ENCODE data around the gene TALDO1. TPM values are rescaled to one million over a fixed set of nuclear protein-coding genes. Genes with fewer than 3 reads are reported as not detected.
A peak's percentile ranks its signal among the peaks of the same experiment; 100 is the strongest.

TALDO1 gene
- total RNA-seq, 2 experiments from 2014 or later = 219 to 268 TPM

DNA sequence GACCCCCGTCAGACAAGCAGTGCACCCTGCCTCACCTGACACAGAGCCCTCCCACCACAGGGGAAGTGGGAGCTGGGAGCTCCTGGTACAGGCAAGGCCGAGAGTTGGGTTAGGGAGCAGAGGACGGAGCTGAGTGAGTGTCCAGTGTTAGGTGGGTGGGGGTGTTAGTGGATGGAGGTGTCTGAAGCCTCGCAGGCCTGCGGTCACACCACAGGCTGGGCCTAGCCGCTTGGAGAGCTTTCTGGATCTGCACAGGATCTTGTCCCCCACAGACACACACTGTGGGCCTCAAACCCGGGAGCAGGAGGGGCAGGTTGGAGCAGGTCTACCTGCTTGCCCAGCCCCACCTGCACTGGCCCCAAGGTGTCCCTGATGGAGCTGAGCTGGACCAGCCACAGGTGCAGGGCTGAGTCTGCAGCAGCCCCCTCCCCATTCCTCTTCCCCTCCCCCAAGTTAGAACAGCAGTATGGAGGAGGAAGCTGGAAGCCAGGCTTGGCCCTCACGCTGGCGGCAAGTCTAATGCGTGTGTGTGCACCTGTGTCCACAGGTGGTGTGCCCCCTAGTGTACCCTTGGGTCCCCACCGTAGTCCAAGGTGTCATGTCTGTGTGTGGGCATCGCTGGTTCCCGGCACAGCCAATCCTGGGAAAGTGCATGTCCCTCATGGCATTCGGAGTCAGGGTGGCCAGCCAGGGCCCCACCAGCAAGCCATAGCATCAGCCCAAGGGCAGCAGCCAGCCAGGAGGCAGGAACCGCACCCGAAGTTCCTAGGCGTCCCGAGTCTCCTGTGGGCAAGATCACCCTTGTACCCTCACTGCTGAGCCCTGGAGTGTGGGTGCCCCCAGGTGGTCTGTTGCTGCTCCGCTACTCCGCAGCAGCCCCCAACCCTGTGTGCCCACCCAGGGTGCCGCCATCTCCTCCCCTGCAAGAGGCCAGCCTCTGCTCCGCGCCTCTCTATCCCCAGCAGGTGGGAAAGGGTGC is 32.0 kb downstream of the TALDO1 start:
- no peak for DNase-seq
- peaks cover 31% of the 10 kb centered on the region for H3K4me1 Mint-ChIP-seq
- peaks cover 10% of the 10 kb centered on the region for H3K36me3 Mint-ChIP-seq (ENCODE audit: low read depth)
- peak overlapping the region; percentile 46 for H3K27ac Mint-ChIP-seq
- H3K4me3 Mint-ChIP-seq = peak overlapping the region; percentile 30
- no peaks in the 10 kb centered on the region for H3K9me3 Mint-ChIP-seq
- CTCF ChIA-PET = interaction anchor here (0.7 to 1.1 kb wide), 2 partner anchors 52 to 260 kb away, joined by 3 to 5 read pairs; no protein-coding TSS in a partner anchor
- POLR2A ChIA-PET = no interaction called here
- no peaks in the 10 kb centered on the region for H3K27me3 Mint-ChIP-seq

DNA sequence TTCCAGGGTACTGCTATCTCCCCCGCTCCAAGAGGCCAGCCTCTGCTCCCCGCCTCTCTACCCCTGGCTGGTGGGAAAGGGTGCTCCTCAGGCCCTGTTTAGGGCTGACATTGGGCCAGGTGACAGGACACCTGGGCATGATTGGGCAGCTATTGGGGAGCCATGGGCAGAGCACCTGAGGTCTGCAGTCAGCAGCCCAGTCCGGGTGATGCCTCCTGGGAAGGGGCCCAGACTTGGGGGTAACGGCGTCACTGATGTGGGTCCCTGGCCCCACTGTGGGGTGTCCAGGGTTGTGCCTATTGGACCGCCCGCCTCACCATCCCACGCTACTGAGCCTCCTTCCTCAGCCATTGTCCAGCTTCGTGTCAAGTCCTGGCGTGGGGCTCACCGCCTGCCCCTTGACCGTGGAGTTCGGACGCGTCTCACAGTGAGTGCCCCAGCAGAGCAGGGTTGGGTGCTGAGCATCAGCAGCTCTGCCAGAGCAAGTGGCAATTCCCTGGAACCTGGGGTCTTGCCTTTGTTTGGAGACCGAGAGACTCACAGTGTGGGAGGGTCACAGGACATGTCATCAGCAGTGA is 32.8 kb downstream of the TALDO1 start:
- H3K36me3 Mint-ChIP-seq (ENCODE audit: low read depth) = peaks cover 10% of the 10 kb centered on the region
- ChIA-PET POLR2A (no interaction called here), CTCF (no interaction called here)
- no peaks in the 10 kb centered on the region for H3K27me3 Mint-ChIP-seq
- H3K27ac Mint-ChIP-seq = no peak overlapping the region
- no peaks in the 10 kb centered on the region for H3K9me3 Mint-ChIP-seq
- peaks cover 26% of the 10 kb centered on the region for H3K4me1 Mint-ChIP-seq
- peak overlapping the region; percentile 13 for H3K4me3 Mint-ChIP-seq
- DNase-seq = no peak

DNA sequence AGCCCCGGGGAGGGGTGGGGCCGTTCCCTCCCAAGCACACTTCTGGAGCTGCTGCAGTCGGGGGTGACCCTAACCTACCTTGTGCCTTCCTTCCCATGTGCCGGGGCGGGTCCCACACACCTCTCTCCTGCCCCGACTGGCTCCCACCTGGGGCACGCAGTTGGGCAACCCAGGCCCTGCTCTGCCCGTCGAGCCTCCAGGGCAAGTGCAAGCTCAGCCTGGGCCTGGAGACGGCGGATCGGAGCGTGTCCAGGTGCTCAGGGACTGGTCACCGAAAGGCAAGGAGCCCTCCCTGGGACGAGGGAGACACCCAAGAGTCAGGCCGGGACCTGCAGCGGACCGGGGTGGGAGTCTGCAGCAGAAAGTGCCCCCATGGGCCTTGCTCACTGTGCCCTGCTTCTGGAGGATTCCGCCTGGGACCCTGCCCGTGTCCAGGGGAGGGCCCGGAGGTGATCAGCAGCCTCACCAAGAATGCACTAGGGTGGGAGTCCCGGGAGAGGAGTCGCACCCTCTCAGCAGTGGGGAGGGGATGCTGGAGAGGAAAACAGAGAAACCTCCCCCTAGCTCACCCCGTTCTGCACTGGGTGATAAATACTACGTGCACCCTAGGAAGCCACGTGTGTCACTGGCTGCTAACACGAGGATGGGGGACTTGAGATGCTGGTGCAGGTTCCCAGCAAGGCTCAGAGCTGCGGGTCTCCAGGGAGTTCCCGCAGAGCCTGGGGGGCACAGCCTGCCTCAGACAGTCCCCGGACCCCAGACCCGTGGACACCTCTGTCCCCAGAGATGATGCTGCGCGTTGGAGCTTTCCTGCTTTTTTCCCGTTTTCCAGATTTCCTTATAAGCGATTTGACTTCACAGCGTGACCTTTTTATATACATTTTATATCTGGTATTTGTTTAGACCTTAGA is 35.3 kb downstream of the TALDO1 start:
- CTCF ChIA-PET = interaction anchor here (0.6 kb wide), 1 partner anchor 70 kb away, joined by 3 read pairs; no protein-coding TSS in a partner anchor
- Mint-ChIP-seq H3K4me3 (no peak overlapping the region), H3K27ac (no peak overlapping the region), H3K9me3 (no peaks in the 10 kb centered on the region), H3K36me3 (ENCODE audit: low read depth) (peaks cover 7% of the 10 kb centered on the region), H3K4me1 (peaks cover 15% of the 10 kb centered on the region), H3K27me3 (no peaks in the 10 kb centered on the region)
- DNase-seq = no peak
- POLR2A ChIA-PET = no interaction called here

DNA sequence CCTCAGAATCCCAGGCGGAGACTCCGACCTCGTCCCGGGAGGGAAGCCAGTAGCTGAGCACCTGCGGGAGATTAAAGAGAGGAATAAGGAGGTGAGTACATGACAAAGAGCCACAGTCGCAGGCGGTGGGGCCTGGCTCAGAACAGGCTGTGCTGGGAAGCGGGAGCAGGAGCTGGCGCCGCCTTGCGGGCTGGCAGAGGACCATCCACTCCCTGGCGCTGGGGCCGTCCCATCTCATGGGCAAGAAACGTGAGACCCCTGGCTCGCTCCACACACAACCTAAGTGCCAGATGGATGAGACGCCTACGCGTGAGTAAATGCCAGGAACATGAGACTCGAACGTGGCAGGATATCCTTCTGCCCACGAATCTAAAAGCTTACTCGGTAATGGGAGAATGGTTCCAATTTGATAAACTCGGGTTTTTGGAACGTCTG is 36.3 kb downstream of the TALDO1 start:
- peaks cover 7% of the 10 kb centered on the region for H3K36me3 Mint-ChIP-seq (ENCODE audit: low read depth)
- no peak overlapping the region for H3K4me3 Mint-ChIP-seq
- peaks cover 18% of the 10 kb centered on the region for H3K4me1 Mint-ChIP-seq
- H3K27me3 Mint-ChIP-seq = no peaks in the 10 kb centered on the region
- no peak overlapping the region for H3K27ac Mint-ChIP-seq
- CTCF ChIA-PET = interaction anchor here (1.0 kb wide), 1 partner anchor 11 kb away, joined by 3 read pairs; no protein-coding TSS in a partner anchor
- POLR2A ChIA-PET = no interaction called here
- peak; percentile 40 for DNase-seq
- no peaks in the 10 kb centered on the region for H3K9me3 Mint-ChIP-seq

DNA sequence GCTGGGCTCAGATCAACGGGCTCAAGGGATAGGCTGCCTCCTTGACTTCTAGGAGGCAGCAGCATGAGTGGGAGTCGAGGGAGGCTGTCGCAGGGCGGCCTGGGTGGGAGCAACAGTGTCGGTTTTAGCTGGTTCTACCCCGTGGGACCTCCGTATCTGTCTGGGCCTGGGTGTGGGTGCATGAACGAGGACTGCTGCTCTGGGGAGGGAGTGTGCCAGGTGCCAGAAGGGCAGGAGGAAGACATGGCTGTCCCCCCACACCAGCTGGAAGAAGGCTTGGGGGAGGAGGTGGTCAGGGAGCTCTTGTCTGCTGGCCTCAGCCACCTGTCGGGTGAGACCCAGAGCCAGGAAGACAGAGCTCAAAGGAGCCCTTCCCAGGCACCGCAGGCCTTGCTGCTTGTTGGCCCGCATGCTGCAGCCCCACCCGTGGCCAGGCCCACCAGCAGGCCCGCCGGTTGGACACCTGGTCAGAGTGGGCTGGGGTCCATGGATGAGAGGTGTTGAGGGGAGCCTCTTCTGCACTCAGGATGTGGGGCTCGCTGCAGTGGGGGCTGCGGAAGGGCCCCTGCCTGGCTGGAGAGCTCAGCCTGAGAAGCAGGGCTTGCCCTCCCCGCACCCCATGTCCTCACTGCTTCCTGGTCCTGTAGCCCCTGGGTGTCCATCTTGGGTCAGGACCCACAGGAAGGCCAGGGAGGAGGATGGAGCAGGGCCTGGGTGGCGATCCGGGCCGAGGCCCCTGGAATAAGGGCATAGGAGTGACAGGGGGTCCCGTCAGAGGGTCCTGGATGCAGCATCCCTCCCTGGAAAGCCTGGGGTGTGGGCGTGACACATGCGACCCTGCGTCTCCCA is 39.2 kb downstream of the TALDO1 start:
- ChIA-PET CTCF (interaction anchor here (0.6 to 1.6 kb wide), 4 partner anchors 18 to 208 kb away, joined by 3 to 4 read pairs (median 3); partner anchors contain the start of genes DEAF1 and TMEM80), POLR2A (no interaction called here)
- H3K27ac Mint-ChIP-seq = no peak overlapping the region
- no peaks in the 10 kb centered on the region for H3K27me3 Mint-ChIP-seq
- no peak for DNase-seq
- H3K4me1 Mint-ChIP-seq = peaks cover 11% of the 10 kb centered on the region
- H3K9me3 Mint-ChIP-seq = no peaks in the 10 kb centered on the region
- H3K36me3 Mint-ChIP-seq (ENCODE audit: low read depth) = peaks cover 10% of the 10 kb centered on the region
- H3K4me3 Mint-ChIP-seq = no peak overlapping the region

DNA sequence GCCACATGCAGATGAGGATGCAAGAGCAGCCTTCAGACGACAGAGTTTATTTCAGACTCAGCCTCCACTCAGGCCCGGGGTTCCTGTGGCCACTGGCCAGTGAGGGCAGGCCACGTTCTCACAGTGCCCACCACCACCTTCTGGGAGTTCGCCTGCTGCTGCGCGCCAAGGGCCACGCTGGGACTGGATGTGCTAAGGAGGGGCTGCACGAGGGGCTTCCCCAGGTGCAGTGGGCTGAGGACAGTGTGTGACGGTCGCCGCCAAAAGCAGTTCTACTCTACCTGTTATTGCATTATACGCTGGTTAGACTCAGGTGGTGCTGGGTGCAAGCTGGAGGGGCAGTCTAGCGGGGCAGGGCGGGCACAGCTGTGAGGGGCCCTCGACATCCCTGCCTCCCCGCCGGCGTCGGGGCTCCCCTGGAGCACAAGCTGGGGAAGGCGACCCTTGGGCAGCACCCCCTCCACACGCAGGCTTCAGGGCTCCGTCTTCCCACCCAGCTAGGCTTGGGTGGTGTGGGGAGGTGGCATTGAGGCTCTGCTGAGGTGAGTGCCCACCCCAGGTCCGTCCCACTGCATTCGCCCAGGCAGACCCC is 39.9 kb downstream of the TALDO1 start:
- ChIA-PET POLR2A (no interaction called here), CTCF (interaction anchor here (0.6 kb wide), 1 partner anchor 209 kb away, joined by 3 read pairs; no protein-coding TSS in a partner anchor)
- H3K4me3 Mint-ChIP-seq = no peak overlapping the region
- H3K36me3 Mint-ChIP-seq (ENCODE audit: low read depth) = peaks cover 10% of the 10 kb centered on the region
- H3K27ac Mint-ChIP-seq = no peak overlapping the region
- no peaks in the 10 kb centered on the region for H3K9me3 Mint-ChIP-seq
- H3K4me1 Mint-ChIP-seq = peaks cover 11% of the 10 kb centered on the region
- no peaks in the 10 kb centered on the region for H3K27me3 Mint-ChIP-seq
- no peak for DNase-seq

DNA sequence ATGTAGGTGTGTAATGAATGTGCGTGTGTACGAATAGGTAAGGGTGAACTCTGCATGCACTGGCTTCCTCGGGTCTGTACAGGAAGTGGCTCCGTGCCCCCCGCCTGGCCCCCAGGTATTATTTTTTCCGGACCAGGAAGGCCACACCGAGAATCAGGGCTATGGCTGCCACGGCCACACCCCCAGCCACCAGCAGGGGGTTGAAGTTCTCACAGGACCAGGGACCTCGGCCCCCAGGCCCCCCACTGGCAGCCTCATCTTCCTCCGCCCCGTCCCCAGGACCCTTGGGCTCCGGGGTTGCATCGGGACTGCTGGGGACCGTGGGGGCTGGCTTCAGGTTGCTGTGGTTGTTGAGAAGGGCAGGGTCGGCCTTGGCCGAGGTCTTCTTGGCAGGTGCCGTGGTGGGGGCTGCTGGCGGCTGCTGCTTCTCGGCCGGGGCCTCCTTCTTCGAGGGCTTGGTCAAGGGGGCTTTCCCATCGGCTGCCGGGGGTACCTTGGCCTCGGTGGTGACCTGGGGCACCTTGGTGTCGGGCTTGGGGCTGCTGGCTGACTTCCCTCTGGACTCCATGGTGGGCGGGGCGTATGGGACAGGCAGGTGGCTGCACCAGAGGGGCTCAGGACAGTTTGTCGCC is 40.9 kb downstream of the TALDO1 start:
- ChIA-PET CTCF (no interaction called here), POLR2A (no interaction called here)
- Mint-ChIP-seq H3K9me3 (no peaks in the 10 kb centered on the region), H3K27ac (no peak overlapping the region), H3K4me3 (no peak overlapping the region), H3K27me3 (no peaks in the 10 kb centered on the region), H3K4me1 (peaks cover 11% of the 10 kb centered on the region), H3K36me3 (ENCODE audit: low read depth) (peaks cover 10% of the 10 kb centered on the region)
- DNase-seq = no peak

DNA sequence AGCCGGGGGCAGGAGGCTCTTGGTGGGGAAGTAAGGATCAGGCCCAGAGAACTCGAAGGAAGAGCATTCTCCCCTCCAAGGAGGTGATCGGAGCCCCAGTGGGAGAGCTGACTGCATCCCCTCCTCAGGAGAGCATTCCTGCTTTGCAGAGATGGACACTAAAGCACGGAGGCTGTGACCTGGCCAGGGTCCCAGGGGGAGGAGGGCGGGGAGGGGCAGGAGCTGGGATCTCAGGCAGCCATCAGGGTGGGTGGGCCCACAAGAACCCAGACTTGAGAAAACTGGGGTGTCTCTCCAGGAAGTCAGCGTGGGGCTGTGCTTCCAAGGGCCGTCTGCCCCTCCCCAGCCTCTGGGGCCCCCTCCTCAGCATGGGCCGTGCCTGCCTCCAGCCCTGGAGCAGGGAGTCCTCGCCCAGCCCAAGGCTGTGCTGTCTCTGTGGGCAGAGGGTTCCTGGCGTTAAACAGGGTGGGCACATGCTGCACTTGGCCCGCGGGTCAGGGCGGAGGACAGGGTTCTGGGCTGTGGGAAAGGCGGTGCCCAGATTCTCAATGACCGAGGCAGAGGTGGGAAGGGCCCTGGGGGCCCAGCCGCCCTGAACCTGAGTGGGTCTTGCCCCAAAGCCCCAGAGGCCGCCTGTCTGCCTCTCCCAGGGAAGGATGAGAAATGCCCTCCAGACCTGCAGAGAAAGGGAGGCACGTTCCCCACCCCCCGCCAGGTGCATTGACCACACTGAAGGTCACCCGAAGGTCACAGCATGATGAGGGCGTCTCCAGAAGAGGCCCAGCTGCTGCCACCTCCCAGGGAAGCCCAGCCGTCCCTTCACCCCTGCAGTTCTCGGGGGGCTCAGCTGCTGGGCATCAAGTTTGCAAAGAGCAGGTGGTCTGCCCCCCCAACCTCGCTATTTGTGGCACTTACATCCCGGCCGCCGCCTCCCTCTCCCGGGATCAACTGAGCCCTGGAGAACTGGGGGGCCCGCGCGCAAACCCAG is 42.0 kb downstream of the TALDO1 start:
- DNase-seq = no peak
- H3K4me3 Mint-ChIP-seq = no peak overlapping the region
- no peaks in the 10 kb centered on the region for H3K27me3 Mint-ChIP-seq
- ChIA-PET POLR2A (no interaction called here), CTCF (interaction anchor here (1.1 kb wide), 1 partner anchor 30 kb away, joined by 3 read pairs; the partner anchor contains the start of gene PNPLA2)
- H3K27ac Mint-ChIP-seq = no peak overlapping the region
- H3K36me3 Mint-ChIP-seq (ENCODE audit: low read depth) = peaks cover 4% of the 10 kb centered on the region
- H3K9me3 Mint-ChIP-seq = no peaks in the 10 kb centered on the region
- H3K4me1 Mint-ChIP-seq = peaks cover 9% of the 10 kb centered on the region

DNA sequence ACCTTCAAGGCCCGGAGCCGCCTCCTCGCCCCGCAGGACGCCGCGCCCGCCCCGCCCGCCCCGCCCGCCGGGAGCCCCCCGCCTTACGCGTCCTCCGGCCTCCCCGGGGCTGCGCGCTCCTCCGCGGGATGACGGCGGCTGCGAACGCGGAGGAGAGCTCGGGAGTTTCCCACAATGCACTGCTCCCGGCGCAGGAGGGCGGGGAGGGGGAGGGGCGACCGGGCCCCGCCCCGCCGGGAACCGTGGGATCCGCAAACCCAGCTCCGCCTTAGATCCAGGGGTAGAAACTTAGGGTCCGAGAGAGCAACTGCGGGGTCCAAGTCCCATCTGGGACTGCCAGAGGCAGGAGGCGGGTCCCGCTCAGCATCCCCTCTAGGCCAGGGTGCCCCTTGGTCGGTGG is 42.7 kb downstream of the TALDO1 start, which contains the start of gene CEND1:
Gene CEND1, minus strand, starts transcription at position 148 of the 400 bp plus-strand sequence. CDS start 1,514 bp downstream, outside the sequence.
- no peaks in the 10 kb centered on the region for H3K9me3 Mint-ChIP-seq
- no peak within 1 kb of the TSS for H3K4me3 Mint-ChIP-seq
- ChIA-PET CTCF (interaction anchor here (1.1 kb wide), 1 partner anchor 29 kb away, joined by 3 read pairs; the partner anchor contains the start of gene PNPLA2), POLR2A (no interaction called here)
- peaks cover 4% of the 10 kb centered on the region for H3K36me3 Mint-ChIP-seq (ENCODE audit: low read depth)
- peaks cover 13% of the 10 kb centered on the region for H3K4me1 Mint-ChIP-seq
- no peaks in the 10 kb centered on the region for H3K27me3 Mint-ChIP-seq
- DNase-seq = peak; percentile 47
- no peak within 1 kb of the TSS for H3K27ac Mint-ChIP-seq

Measured in activated CD4-positive, alpha-beta T cell treated with anti-CD3 and anti-CD28 coated beads, Interleukin-2, amount 10 ng/mL, durations not matched to agents 7 days and 5 days (primary cell).